AG04450 (cell line): Measurements from ENCODE around the gene LIF. TPM values are rescaled to one million over a fixed set of nuclear protein-coding genes. Genes with fewer than 3 reads are reported as not detected.
A peak's percentile ranks its signal among the peaks of the same experiment; 100 is the strongest.

Source experiments
- CTCF ChIA-PET: fragments of 300-600, 350-600 bp; formaldehyde crosslinking; extraction: SDS; loops from one replicate; lab custom pipeline; 2022; ENCODE audit warnings: antibody characterized with exemption, inconsistent platforms; lab: Charles Lee
- POLR2A ChIA-PET: fragments of 350-600 bp; formaldehyde crosslinking; extraction: SDS; loops from one replicate; lab custom pipeline; 2021; ENCODE audit warnings: antibody characterized with exemption, inconsistent platforms; lab: Yijun Ruan, JAX
- DNase-seq: peaks from one replicate; pipeline ENCODE4 v3.0.0-alpha.2; 2011; ENCODE audit warnings: low read depth, low spot score
- H3K27ac ChIP-seq: one replicate; pipeline ENCODE4 v1.5.1; 2012; ENCODE audit warnings: low read depth, low read length, control low read depth
- H3K27me3 ChIP-seq: one replicate; pipeline ENCODE4 v1.6.0; 2012; ENCODE audit warnings: low read length; ENCODE audit not compliant: control insufficient read depth, insufficient read depth
- H3K4me3 ChIP-seq: 2 replicates; pipeline ENCODE4 v1.5.1; 2011; ENCODE audit warnings: mild to moderate bottlenecking, low read depth, low read length, control low read depth
- H3K9me3 ChIP-seq: 2 replicates; pipeline ENCODE4 v1.5.1; 2012; ENCODE audit warnings: low read length; ENCODE audit not compliant: control insufficient read depth, insufficient read depth
- polyA plus RNA-seq: library from polyadenylated mRNA; depleted of rRNA; stranded (reverse); fragments of >200 nt; gene quantifications from 2 replicates; pipeline ENCODE4 v1.2.3, GENCODE V29; 2011
- TF ChIP-seq, protein P1 (sequence below): IDR thresholded peaks from 2 replicates; pipeline ENCODE4 v1.5.1; 2011; ENCODE audit warnings: low read depth, low read length, control low read depth, inconsistent platforms

Gene LIF
- polyA plus RNA-seq, 1 experiment = 53.9 TPM

DNA sequence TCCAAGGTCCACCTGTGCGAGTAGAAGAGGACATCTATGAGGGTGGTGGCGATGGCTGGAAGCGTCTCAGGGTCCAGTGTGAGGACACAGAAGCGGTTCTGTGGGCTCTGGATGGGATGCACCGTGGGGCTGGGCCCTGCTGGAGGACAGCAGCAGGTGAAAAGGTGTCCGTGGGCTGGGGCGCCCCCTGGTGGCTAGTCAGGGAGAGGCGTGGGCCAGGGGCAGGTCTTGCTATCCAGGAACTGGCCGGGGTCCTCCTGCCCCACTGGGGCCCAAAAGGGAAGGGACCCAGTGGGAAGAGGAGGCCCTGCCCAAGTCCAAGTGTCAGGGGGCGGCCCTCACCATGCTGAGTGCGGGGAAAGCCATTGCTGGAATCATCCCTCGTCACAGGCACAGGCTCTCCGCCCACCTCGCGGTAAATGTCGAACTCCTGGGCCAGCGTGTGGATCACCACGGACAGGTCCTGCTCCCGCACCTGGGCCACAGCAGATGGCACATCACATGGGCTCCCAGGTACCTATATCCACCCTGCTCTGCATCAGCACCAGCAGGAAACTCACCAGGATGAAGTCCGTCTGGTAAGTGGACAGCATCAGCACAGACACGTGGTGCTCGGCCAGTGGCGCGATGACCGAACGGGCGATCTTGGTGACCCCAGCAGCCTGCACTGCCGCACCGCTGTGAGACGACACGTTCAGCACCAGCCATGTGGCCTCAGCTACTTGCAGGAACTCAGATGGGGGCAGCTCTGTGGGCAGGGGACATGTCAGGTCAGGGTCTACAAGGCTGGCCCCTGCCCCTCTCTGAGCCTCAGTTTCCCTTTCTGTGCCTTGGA lies 40.5 kb upstream of the LIF start:
- no peak for DNase-seq
- ChIA-PET POLR2A (interaction anchor here (1.0 to 3.3 kb wide), 6 partner anchors 9 to 100 kb away, joined by 4 to 19 read pairs (median 6); partner anchors contain the start of genes CCDC157, RNF215, SF3A1 and TBC1D10A), CTCF (interaction anchor here (0.6 to 3.3 kb wide), 39 partner anchors 9 to 282 kb away, joined by 3 to 44 read pairs (median 6); partner anchors contain the start of genes CCDC157, RNF215, SEC14L2 and SF3A1)
- Histone ChIP-seq H3K9me3 (no peaks in the 10 kb centered on the region), H3K27ac (no peak overlapping the region), H3K27me3 (no peaks in the 10 kb centered on the region), H3K4me3 (no peak overlapping the region)
- TF ChIP-seq, protein P1, sequence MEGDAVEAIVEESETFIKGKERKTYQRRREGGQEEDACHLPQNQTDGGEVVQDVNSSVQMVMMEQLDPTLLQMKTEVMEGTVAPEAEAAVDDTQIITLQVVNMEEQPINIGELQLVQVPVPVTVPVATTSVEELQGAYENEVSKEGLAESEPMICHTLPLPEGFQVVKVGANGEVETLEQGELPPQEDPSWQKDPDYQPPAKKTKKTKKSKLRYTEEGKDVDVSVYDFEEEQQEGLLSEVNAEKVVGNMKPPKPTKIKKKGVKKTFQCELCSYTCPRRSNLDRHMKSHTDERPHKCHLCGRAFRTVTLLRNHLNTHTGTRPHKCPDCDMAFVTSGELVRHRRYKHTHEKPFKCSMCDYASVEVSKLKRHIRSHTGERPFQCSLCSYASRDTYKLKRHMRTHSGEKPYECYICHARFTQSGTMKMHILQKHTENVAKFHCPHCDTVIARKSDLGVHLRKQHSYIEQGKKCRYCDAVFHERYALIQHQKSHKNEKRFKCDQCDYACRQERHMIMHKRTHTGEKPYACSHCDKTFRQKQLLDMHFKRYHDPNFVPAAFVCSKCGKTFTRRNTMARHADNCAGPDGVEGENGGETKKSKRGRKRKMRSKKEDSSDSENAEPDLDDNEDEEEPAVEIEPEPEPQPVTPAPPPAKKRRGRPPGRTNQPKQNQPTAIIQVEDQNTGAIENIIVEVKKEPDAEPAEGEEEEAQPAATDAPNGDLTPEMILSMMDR = peak; percentile 83

GRCh38 chr22:30286331-30286730 lies 39.8 kb upstream of the LIF start:
- no peak for DNase-seq
- POLR2A ChIA-PET = no interaction called here
- no peaks in the 10 kb centered on the region for H3K27me3 ChIP-seq
- no peaks in the 10 kb centered on the region for H3K9me3 ChIP-seq
- CTCF ChIA-PET = interaction anchor here (0.8 to 1.0 kb wide), 5 partner anchors 9 to 183 kb away, joined by 3 to 5 read pairs (median 3); partner anchors contain the start of genes CCDC157, SEC14L2 and SF3A1
- H3K4me3 ChIP-seq = no peak overlapping the region
- H3K27ac ChIP-seq = no peak overlapping the region
- TF ChIP-seq, protein P1 = no peak

- Histone ChIP-seq H3K27ac (no peak overlapping the region), H3K27me3 (no peaks in the 10 kb centered on the region), H3K9me3 (no peaks in the 10 kb centered on the region), H3K4me3 (no peak overlapping the region)
- POLR2A ChIA-PET = no interaction called here
- no peak for DNase-seq
- TF ChIP-seq, protein P1 = no peak
- CTCF ChIA-PET = interaction anchor here (0.8 to 1.0 kb wide), 4 partner anchors 8 to 111 kb away, joined by 3 to 5 read pairs (median 3); partner anchors contain the start of genes CCDC157, SEC14L2 and SF3A1
Measured at GRCh38 chr22:30285846-30286200, 39.3 kb upstream of the LIF start.

- ChIA-PET POLR2A (no interaction called here), CTCF (interaction anchor here (0.6 to 1.3 kb wide), 3 partner anchors 25 to 177 kb away, joined by 3 to 5 read pairs (median 5); no protein-coding TSS in a partner anchor)
- H3K27ac ChIP-seq = no peak overlapping the region
- TF ChIP-seq, protein P1 = no peak
- H3K27me3 ChIP-seq = no peaks in the 10 kb centered on the region
- no peak for DNase-seq
- no peak overlapping the region for H3K4me3 ChIP-seq
- no peaks in the 10 kb centered on the region for H3K9me3 ChIP-seq
Measured at GRCh38 chr22:30285176-30285845, 38.8 kb upstream of the LIF start.
